ENCODE measurements around the gene SLC18A2. TPM values are rescaled to one million over a fixed set of nuclear protein-coding genes. Genes with fewer than 3 reads are reported as not detected.

SLC18A2 gene
- total RNA-seq (2022; extraction: Qiagen RNA extraction; ENCODE audit: low read depth) = 0.03 to 0.08 TPM (median 0.05 TPM) in 4 of 5 replicates, not detected in the other

GRCh38 chr10:117240621-117241529 is at the start of gene SLC18A2:
Gene SLC18A2, plus strand, starts transcription at chr10:117241114. Its CDS starts 580 bp downstream, at chr10:117241694.

GRCh38 chr10:117197189-117197588 is 43.7 kb upstream of the SLC18A2 start, which contains the start of gene KCNK18:
Gene KCNK18, plus strand, starts transcription at chr10:117197489. Its CDS starts 0 bp downstream, at chr10:117197489.

Other genes starting within 250 kb of the SLC18A2 start
- gene SHTN1, start 235.9 kb upstream of the SLC18A2 start, total RNA-seq (2022; extraction: Qiagen RNA extraction; ENCODE audit: low read depth) = 22.8 to 31.3 TPM (median 27.0 TPM) in 5 replicates
- 1.3 to 1.9 TPM (median 1.5 TPM) in 5 replicates for gene VAX1, start 102.8 kb upstream of the SLC18A2 start, total RNA-seq (2022; extraction: Qiagen RNA extraction; ENCODE audit: low read depth)
- not detected in 5 replicates for gene KCNK18, start 43.6 kb upstream of the SLC18A2 start, total RNA-seq (2022; extraction: Qiagen RNA extraction; ENCODE audit: low read depth)
- 23.6 to 29.4 TPM (median 27.8 TPM) in 5 replicates for gene PDZD8, start 134.3 kb downstream of the SLC18A2 start, total RNA-seq (2022; extraction: Qiagen RNA extraction; ENCODE audit: low read depth)